Nephron (organoid): ENCODE results near the gene F8.

Source experiments
- H3K27ac Mint-ChIP-seq, 3 experiments: 2 replicates each; pipeline ENCODE4 v1.8.0; 2020; ENCODE audit warnings: mixed read lengths in 3 of 3, mild to moderate bottlenecking in 2 of 3, moderate library complexity in 1 of 3
- H3K27me3 Mint-ChIP-seq: 2 replicates; pipeline ENCODE4 v1.8.0; 2021; ENCODE audit warnings: low read depth, mild to moderate bottlenecking, moderate library complexity, mixed read lengths
- H3K36me3 Mint-ChIP-seq: 2 replicates; pipeline ENCODE4 v1.8.0; 2020; ENCODE audit warnings: low read depth, mixed read lengths
- H3K4me1 Mint-ChIP-seq: 2 replicates; pipeline ENCODE4 v1.8.0; 2020; ENCODE audit warnings: mixed read lengths
- H3K4me3 Mint-ChIP-seq, 3 experiments: 2 replicates each; pipeline ENCODE4 v1.8.0; 2020; ENCODE audit warnings: mild to moderate bottlenecking in 3 of 3, mixed read lengths in 3 of 3, moderate library complexity in 2 of 3
- H3K9me3 Mint-ChIP-seq: 2 replicates; pipeline ENCODE4 v1.8.0; 2020; ENCODE audit warnings: mixed read lengths
- TF ChIP-seq, protein P1 (sequence below), 3 experiments: fragments of 200-600 bp; sonication (generic); IDR thresholded peaks; one replicate each; pipeline ENCODE4 v1.5.0; 2021; ENCODE audit warnings: antibody characterized with exemption in 3 of 3; ENCODE audit not compliant: unreplicated experiment in 3 of 3

F8 gene

GRCh38 chrX:155048977-155049619 is 26.6 kb upstream of the F8 start:
- Mint-ChIP-seq H3K4me3 (no peak overlapping the region), H3K27me3 (no peaks in the 10 kb centered on the region), H3K27ac (no peak overlapping the region), H3K36me3 (peaks cover 15% of the 10 kb centered on the region), H3K4me1 (peaks cover 4% of the 10 kb centered on the region), H3K9me3 (no peaks in the 10 kb centered on the region)
- TF ChIP-seq, protein P1, sequence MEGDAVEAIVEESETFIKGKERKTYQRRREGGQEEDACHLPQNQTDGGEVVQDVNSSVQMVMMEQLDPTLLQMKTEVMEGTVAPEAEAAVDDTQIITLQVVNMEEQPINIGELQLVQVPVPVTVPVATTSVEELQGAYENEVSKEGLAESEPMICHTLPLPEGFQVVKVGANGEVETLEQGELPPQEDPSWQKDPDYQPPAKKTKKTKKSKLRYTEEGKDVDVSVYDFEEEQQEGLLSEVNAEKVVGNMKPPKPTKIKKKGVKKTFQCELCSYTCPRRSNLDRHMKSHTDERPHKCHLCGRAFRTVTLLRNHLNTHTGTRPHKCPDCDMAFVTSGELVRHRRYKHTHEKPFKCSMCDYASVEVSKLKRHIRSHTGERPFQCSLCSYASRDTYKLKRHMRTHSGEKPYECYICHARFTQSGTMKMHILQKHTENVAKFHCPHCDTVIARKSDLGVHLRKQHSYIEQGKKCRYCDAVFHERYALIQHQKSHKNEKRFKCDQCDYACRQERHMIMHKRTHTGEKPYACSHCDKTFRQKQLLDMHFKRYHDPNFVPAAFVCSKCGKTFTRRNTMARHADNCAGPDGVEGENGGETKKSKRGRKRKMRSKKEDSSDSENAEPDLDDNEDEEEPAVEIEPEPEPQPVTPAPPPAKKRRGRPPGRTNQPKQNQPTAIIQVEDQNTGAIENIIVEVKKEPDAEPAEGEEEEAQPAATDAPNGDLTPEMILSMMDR (IDR thresholded peaks at IDR 0.05; ENCODE audit: unreplicated experiment in 3 of 3), result peak; percentile 35 to 43 (median 36)

DNA sequence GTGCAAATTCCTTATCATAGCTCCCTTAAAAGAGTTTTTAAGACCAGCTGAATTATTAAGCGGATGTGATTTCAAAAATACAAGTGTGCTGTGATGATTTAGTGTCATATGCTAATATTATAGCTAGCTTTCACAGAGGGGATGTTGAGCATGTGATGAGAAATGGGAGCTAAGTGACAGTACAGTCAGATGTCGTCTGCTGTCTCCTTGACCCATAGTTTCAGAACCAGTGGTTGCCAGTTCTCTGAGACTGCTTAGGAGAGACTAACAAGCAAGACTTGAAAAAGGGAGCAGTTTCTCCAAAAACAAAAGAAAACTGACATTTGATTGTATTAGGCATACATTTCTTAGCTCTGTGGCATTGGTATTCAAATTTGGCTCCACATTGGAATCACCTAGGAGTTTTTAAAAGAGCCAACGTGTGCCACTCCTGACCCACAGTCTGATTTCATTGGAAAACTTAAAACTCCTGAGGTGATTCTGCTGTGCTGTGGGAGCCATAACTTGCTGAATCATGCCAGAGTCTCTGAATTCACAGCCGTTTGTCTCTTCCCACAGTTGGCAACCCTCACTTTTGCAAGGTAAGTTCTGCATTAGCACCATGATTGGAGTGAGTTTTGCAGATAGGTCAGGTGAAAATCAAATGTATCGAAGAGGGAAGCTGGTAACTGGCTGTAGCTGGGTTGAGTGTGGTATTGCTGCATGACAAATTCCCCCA is 24.4 kb upstream of the F8 start:
- TF ChIP-seq, protein P1 (IDR thresholded peaks at IDR 0.05; ENCODE audit: unreplicated experiment in 3 of 3), result no peak
- H3K36me3 Mint-ChIP-seq, result peaks cover 14% of the 10 kb centered on the region
- H3K9me3 Mint-ChIP-seq, result no peaks in the 10 kb centered on the region
- no peak overlapping the region for H3K27ac Mint-ChIP-seq
- H3K4me1 Mint-ChIP-seq, result peaks cover 4% of the 10 kb centered on the region
- no peak overlapping the region for H3K4me3 Mint-ChIP-seq
- H3K27me3 Mint-ChIP-seq, result no peaks in the 10 kb centered on the region

GRCh38 chrX:155046129-155046810 is 23.7 kb upstream of the F8 start:
- TF ChIP-seq, protein P1 (IDR thresholded peaks at IDR 0.05; ENCODE audit: unreplicated experiment in 3 of 3), result no peak
- H3K4me1 Mint-ChIP-seq, result peaks cover 4% of the 10 kb centered on the region
- H3K27me3 Mint-ChIP-seq, result no peaks in the 10 kb centered on the region
- no peak overlapping the region for H3K27ac Mint-ChIP-seq
- H3K4me3 Mint-ChIP-seq, result no peak overlapping the region
- H3K9me3 Mint-ChIP-seq, result peaks cover 2% of the 10 kb centered on the region
- peaks cover 11% of the 10 kb centered on the region for H3K36me3 Mint-ChIP-seq

DNA sequence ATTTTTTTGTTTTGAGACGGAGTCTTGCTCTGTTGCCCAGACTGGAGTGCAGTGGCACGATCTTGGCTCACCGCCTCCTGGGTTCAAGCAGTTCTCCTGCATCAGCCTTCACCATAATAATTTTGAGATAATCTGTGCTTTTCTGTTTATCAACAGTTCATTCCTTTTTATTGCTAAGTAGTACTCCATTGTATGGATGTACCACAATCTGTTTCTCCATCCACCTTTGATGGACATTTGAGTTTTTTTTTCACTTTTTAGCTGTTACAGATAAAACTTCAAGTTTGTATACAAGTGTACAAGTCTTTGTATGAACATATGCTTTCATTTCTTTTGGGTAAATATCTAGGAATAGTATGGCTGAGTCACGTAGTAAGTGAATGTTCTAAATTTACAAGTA is 13.2 kb upstream of the F8 start:
- Mint-ChIP-seq H3K9me3 (peaks cover 47% of the 10 kb centered on the region), H3K27me3 (no peaks in the 10 kb centered on the region), H3K36me3 (peaks cover 66% of the 10 kb centered on the region), H3K4me1 (no peaks in the 10 kb centered on the region), H3K4me3 (no peak overlapping the region), H3K27ac (no peak overlapping the region)
- TF ChIP-seq, protein P1 (IDR thresholded peaks at IDR 0.05; ENCODE audit: unreplicated experiment in 3 of 3), result no peak

DNA sequence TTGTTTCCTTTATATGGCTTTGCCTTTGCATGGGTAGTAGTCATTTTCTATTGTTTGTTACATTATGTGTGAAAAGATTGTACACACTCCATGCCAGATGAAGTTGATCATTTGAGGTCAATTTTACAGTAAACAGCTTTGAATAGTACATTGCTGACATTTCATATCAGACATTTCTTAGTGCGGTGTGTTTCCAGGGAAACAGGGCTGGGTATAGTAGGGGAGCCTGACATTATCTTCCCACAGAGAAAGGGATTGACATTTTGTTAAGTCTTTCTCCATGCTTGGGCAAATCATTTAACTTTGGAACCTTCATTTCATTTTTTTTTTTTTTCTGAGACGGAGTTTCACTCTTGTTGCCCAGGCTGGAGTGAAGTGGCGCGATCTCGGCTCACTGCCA is 9.1 kb upstream of the F8 start:
- H3K9me3 Mint-ChIP-seq, result peaks cover 31% of the 10 kb centered on the region
- no peak overlapping the region for H3K27ac Mint-ChIP-seq
- H3K4me3 Mint-ChIP-seq, result no peak overlapping the region
- H3K36me3 Mint-ChIP-seq, result peaks cover 31% of the 10 kb centered on the region
- TF ChIP-seq, protein P1 (IDR thresholded peaks at IDR 0.05; ENCODE audit: unreplicated experiment in 3 of 3), result no peak
- peaks cover 7% of the 10 kb centered on the region for H3K4me1 Mint-ChIP-seq
- no peaks in the 10 kb centered on the region for H3K27me3 Mint-ChIP-seq
